GM18520 (cell line): ENCODE measurements around the gene HNF4A.

Experiments
- ATAC-seq: cut with Tn5 transposase; IDR thresholded peaks from one replicate; pipeline ENCODE4 v1.9.1; 2021; ENCODE audit not compliant: unreplicated experiment

The HNF4A gene

GRCh38 chr20:44405257-44405656, 49.8 kb downstream of the HNF4A start:
- ATAC-seq, result no peak

- no peak for ATAC-seq
These were observed 50.5 kb downstream of the HNF4A start for GRCh38 chr20:44405785-44406571.

- no peak for ATAC-seq
These were observed 51.2 kb downstream of the HNF4A start for GRCh38 chr20:44406572-44407137.

- ATAC-seq, result no peak
These were observed 52.1 kb downstream of the HNF4A start for GRCh38 chr20:44407402-44408184.

- ATAC-seq, result no peak
These were observed 53.7 kb downstream of the HNF4A start for GRCh38 chr20:44409132-44409600.

GRCh38 chr20:44410583-44411019, 55.1 kb downstream of the HNF4A start:
- no peak for ATAC-seq

- no peak for ATAC-seq
These were observed 55.7 kb downstream of the HNF4A start for GRCh38 chr20:44411020-44411756.

- no peak for ATAC-seq
These were observed 56.4 kb downstream of the HNF4A start for GRCh38 chr20:44411757-44412401.

- no peak for ATAC-seq
These were observed 57.1 kb downstream of the HNF4A start for GRCh38 chr20:44412402-44413144.

- ATAC-seq, result no peak
These were observed 58.3 kb downstream of the HNF4A start for GRCh38 chr20:44413575-44414345.

- ATAC-seq, result no peak
These were observed 58.8 kb downstream of the HNF4A start for GRCh38 chr20:44414346-44414714.

GRCh38 chr20:44414808-44415207, 59.3 kb downstream of the HNF4A start:
- ATAC-seq, result no peak

GRCh38 chr20:44415833-44416715, 60.6 kb downstream of the HNF4A start:
- no peak for ATAC-seq

GRCh38 chr20:44418069-44418905, 62.8 kb downstream of the HNF4A start:
- ATAC-seq, result no peak

- ATAC-seq, result no peak
These were observed 63.8 kb downstream of the HNF4A start for GRCh38 chr20:44419131-44419844.

GRCh38 chr20:44420497-44420896, 65.0 kb downstream of the HNF4A start:
- ATAC-seq, result no peak

GRCh38 chr20:44422083-44422482, 66.6 kb downstream of the HNF4A start:
- ATAC-seq, result no peak
